Measurements from ENCODE around the gene EYA2. TPM values are rescaled to one million over a fixed set of nuclear protein-coding genes. Genes with fewer than 3 reads are reported as not detected.

EYA2 gene
- total RNA-seq, 3 donors from 2014 or later (not counting 1 experiment from before 2014, with no cell fraction given): 0.30 TPM; not detected in 2

- Mint-ChIP-seq H3K4me3 (no peak overlapping the region), H3K36me3 (peaks cover 15% of the 10 kb centered on the region), H3K9me3 (no peaks in the 10 kb centered on the region), H3K27me3 (ENCODE audit: low read depth in 2 of 2) (no peaks in the 10 kb centered on the region), H3K4me1 (peaks cover 16 to 18% of the 10 kb centered on the region in 2 donors), H3K27ac (peak overlapping the region; percentile 39 to 51)
- no peak for TF ChIP-seq CTCF (IDR thresholded peaks at IDR 0.05)
- intact Hi-C loops (cut with micrococcal nuclease): no loop called here
- ATAC-seq: no peak
- no peaks in the 10 kb centered on the region for H3K9me3 ChIP-seq (ENCODE audit: control insufficient read depth, insufficient read depth, low read length)
- H3K4me3 ChIP-seq (ENCODE audit: low read length): no peak overlapping the region
- no peak overlapping the region for H3K27ac ChIP-seq (ENCODE audit: low read length)
- no peaks in the 10 kb centered on the region for H3K4me1 ChIP-seq (ENCODE audit: control insufficient read depth, insufficient read depth, low read length)
- H3K27me3 ChIP-seq (ENCODE audit: control insufficient read depth, insufficient read depth, low read length): no peaks in the 10 kb centered on the region
- WGBS (ENCODE audit: insufficient coverage): 92% methylated on average over 12 of the region's 12 CpGs
- no peak for DNase-seq
- peaks cover 67% of the 10 kb centered on the region for H3K36me3 ChIP-seq (ENCODE audit: control insufficient read depth, insufficient read depth, low read length)
These were observed 323.1 kb downstream of the EYA2 start for GRCh38 chr20:47217482-47218446.

GRCh38 chr20:47220161-47220582, 325.5 kb downstream of the EYA2 start:
- WGBS (ENCODE audit: insufficient coverage): 94% methylated on average over 8 of the region's 8 CpGs
- H3K36me3 Mint-ChIP-seq: peaks cover 17% of the 10 kb centered on the region
- DNase-seq: peak; percentile 42 to 67
- no peaks in the 10 kb centered on the region for H3K4me1 ChIP-seq (ENCODE audit: control insufficient read depth, insufficient read depth, low read length)
- no peaks in the 10 kb centered on the region for H3K27me3 Mint-ChIP-seq (ENCODE audit: low read depth in 2 of 2)
- peaks cover 77% of the 10 kb centered on the region for H3K36me3 ChIP-seq (ENCODE audit: control insufficient read depth, insufficient read depth, low read length)
- H3K27me3 ChIP-seq (ENCODE audit: control insufficient read depth, insufficient read depth, low read length): no peaks in the 10 kb centered on the region
- H3K4me3 Mint-ChIP-seq: no peak overlapping the region
- H3K9me3 ChIP-seq (ENCODE audit: control insufficient read depth, insufficient read depth, low read length): no peaks in the 10 kb centered on the region
- no peaks in the 10 kb centered on the region for H3K9me3 Mint-ChIP-seq
- peak in 2 of 3 donors; percentile 57 to 69 for ATAC-seq
- intact Hi-C loops (cut with micrococcal nuclease): loop anchor here (1.0 kb wide), 1 partner anchor 164 kb away; no protein-coding TSS in a partner anchor
- peak overlapping the region in 1 of 2 donors; percentile 35 for H3K27ac Mint-ChIP-seq
- H3K4me1 Mint-ChIP-seq: peaks cover 16 to 18% of the 10 kb centered on the region in 2 donors
- no peak overlapping the region for H3K4me3 ChIP-seq (ENCODE audit: low read length)
- no peak overlapping the region for H3K27ac ChIP-seq (ENCODE audit: low read length)
- peak; percentile 77 for TF ChIP-seq CTCF (IDR thresholded peaks at IDR 0.05)

GRCh38 chr20:47221036-47221625, 326.5 kb downstream of the EYA2 start:
- no peak for TF ChIP-seq CTCF (IDR thresholded peaks at IDR 0.05)
- no peaks in the 10 kb centered on the region for H3K4me1 ChIP-seq (ENCODE audit: control insufficient read depth, insufficient read depth, low read length)
- Mint-ChIP-seq H3K9me3 (no peaks in the 10 kb centered on the region), H3K27me3 (ENCODE audit: low read depth in 2 of 2) (no peaks in the 10 kb centered on the region), H3K4me3 (no peak overlapping the region), H3K27ac (no peak overlapping the region), H3K4me1 (peaks cover 11 to 13% of the 10 kb centered on the region in 2 donors), H3K36me3 (peaks cover 10% of the 10 kb centered on the region)
- no peak for DNase-seq
- no peak for ATAC-seq
- no peak overlapping the region for H3K4me3 ChIP-seq (ENCODE audit: low read length)
- H3K36me3 ChIP-seq (ENCODE audit: control insufficient read depth, insufficient read depth, low read length): peaks cover 70% of the 10 kb centered on the region
- WGBS (ENCODE audit: insufficient coverage): 94% methylated on average over 16 of the region's 16 CpGs
- intact Hi-C loops (cut with micrococcal nuclease): no loop called here
- H3K9me3 ChIP-seq (ENCODE audit: control insufficient read depth, insufficient read depth, low read length): no peaks in the 10 kb centered on the region
- no peak overlapping the region for H3K27ac ChIP-seq (ENCODE audit: low read length)
- H3K27me3 ChIP-seq (ENCODE audit: control insufficient read depth, insufficient read depth, low read length): no peaks in the 10 kb centered on the region

Data from natural killer cell (primary cell).